Activated CD8-positive, alpha-beta memory T cell treated with anti-CD3 and anti-CD28 coated beads for 48 hours (primary cell): Measurements from ENCODE around the gene ASPM.

Experiments used
- DNase-seq, 3 experiments: peaks; one replicate each; pipeline ENCODE4 v3.0.0-alpha.2; 2020; ENCODE audit warnings: low read depth in 2 of 3, low spot score in 2 of 3

Gene ASPM

DNA sequence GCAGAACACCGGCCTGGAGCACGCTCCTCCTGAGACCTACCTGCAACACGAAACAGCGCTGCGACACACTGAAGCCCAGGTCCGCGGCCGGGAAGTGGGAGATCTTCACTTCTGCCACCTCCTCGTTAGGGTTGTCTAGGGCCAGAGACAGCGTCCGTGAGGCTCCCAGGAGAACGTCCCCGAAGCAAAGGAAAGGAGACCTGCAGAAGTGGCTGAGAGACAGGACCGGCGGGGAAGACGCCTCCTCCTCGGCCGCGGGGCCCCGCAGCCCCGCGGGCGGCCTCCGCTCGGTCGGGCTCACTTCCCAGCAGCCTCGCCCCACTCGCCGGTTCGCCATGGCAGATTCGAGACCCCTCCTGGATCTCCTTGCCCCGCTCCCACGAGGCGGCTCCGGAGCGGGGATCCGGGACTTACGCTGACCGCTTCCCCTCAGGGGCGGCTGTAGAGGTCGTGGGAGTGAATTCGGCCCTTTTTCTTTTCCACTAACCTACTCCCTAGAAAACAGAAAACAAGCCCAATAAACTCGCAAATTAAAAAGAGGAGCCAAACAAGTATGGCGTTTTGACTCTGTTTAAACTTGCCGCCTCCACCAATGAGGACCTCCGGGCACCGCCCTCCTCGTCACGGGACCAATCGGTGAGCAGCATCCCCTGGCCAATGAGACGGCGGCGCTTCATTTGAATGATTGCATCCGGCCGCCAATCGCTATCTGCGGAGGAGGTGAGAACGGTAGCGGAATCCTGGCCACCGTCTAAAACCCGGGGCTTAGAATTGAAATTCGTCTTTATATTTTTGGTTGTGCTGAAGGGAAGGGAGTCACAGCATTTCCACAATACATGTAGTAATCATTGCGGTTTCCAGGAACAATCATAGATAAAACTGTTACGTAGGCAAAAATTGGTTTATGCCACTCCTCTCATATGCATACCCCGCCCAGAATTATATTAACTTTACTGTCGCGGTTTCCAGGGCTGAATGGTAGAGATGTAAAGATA lies at the start of gene ASPM:
ASPM (minus strand) TSS at position 569 of the 995 bp plus-strand sequence; CDS start at position 337, 232 bp downstream.
- peak; percentile 67 to 85 (median 80) for DNase-seq

DNA sequence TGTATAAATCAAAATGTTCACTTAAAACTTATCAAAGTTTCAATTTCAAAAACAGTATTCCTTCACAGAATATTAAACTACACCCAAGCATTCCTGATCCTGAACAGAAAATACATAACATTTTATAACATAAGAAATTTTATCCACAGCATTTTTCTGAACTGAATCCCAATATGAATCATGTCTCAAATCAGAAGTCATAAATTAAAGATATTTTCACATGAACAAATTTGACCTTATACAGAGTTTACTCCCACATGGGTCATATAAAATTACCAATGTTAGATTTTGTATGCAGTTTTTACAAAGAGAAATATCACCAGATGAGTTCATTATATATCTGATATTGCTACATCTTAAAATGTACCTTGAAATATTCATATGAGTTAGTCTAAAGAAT lies 48.6 kb upstream of the ASPM start:
- DNase-seq, result no peak

GRCh38 chr1:197184190-197184589 lies 37.7 kb upstream of the ASPM start:
- no peak for DNase-seq

DNA sequence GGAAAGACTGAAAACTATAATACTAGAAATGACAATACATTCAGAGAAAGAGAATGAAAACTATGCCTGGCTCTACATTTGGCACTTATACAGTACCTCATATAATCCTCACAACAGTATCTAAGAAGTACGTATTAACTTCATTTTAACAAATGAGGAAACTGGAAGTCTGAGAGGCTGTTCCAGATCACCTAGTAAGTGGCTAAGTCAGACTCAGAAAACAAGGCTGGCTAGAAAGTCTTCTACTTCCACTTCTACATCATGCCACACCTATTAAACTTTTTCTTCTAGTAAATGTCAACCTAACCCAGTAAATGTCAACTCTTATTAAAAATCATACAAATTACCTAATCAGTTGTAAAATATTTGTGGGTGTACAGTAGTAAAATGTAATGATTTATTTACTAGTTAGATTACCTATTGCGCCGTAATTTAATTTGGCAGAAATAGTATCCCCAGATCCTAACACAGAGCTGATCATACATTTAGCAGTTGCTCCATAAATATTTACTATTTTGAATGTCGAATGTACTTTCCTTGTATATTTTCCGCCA lies 36.8 kb upstream of the ASPM start:
- DNase-seq, result no peak

DNA sequence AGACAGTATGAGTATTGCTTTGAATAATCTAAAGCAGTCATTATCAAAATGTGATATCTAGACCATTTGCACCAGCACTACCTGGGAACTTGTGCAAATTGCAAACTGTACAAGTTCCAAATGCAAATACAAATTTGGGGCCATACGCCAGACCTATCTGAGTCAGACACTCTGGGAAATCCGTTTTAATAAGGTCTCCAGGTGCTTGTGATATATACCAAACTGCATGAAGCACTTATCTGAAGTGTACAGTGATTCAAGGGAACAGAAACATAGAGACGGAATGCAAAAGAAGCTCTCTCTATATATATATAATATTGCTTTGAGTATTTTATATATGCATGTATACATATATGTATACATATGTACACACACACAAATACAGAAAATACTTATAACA lies 36.2 kb upstream of the ASPM start:
- no peak for DNase-seq

GRCh38 chr1:197181982-197182381 lies 35.5 kb upstream of the ASPM start:
- DNase-seq, result no peak

GRCh38 chr1:197180252-197180878 lies 33.9 kb upstream of the ASPM start:
- no peak for DNase-seq

- DNase-seq, result no peak
Observed at GRCh38 chr1:197178998-197179397, 32.5 kb upstream of the ASPM start.

DNA sequence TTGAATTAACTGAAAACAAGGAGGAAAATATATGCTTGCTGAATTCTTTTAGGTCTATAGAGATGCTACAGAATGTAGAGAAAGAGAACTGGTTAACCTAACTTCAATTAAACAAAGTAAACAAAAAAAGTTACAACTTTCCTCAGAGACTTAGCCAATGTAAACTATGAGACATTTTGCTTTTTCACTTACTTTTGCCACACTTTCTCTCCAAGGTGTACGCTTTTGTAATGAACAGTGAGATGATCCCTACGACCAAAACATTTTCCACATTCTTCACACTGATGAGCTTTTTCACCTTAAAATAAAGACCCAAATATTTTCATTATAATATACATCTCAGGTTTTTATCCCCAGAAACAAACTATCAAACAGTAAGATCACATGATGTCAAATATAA lies 28.3 kb upstream of the ASPM start:
- DNase-seq, result no peak

GRCh38 chr1:197173571-197174507 lies 27.4 kb upstream of the ASPM start:
- no peak for DNase-seq

- DNase-seq, result no peak
Observed at GRCh38 chr1:197171531-197171930, 25.1 kb upstream of the ASPM start.

- no peak for DNase-seq
Observed at GRCh38 chr1:197170538-197170937, 24.1 kb upstream of the ASPM start.

DNA sequence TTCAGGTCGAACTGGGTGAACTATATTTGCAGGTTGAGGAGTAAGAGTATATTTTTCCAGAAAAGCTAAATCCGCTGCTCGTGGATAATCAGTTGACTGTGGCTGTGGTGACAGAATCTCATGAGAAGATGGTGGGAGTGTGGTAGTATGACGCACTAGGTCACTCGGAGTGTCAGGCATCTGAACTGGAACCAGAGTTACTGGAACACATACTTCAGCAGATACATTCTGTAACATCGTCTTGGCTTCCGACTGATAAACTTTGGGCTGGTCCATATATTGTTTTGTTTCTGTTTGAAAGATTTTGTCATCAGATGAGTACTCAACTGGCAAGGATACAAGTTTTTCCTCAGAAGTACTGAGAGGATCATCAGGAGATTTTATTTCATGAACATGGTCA lies 13.0 kb upstream of the ASPM start:
- no peak for DNase-seq

DNA sequence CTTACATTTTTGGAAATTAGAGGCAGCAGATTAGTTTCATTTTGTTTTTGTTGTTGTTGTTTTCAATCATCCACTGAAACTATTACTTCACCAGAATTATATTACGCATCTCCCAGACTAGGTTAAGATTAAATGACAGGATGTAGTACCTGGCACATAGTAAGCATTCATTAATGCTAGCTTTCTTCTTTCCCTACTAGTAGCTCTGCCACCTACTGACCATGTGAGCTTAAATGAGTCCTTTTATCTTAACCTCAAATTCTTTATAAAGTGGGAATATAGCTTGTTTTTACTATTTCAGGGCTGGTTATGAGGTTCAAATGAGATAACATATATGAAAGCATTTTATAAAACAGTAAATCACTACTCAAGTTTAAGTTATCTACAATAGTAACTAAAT lies 10.2 kb upstream of the ASPM start:
- no peak for DNase-seq

DNA sequence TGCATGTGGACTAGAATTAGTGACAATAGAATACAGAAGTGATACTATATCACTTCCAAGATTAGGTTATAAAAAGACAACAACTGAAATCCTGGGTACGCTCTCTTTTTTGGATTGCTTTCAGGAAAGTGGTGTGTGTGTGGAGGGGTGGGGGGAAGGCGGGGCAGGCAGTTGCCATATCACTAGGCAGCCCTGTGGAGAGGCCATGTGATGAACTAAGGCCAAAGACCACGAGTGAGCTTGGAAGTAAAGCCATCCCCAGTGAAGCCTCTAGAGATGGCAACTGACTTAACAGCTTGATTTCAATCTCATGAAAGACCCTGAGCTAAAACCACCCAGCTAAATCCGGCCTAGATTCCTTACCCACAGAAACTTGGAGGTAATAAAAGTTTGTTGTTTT lies 6.2 kb upstream of the ASPM start:
- no peak for DNase-seq

DNA sequence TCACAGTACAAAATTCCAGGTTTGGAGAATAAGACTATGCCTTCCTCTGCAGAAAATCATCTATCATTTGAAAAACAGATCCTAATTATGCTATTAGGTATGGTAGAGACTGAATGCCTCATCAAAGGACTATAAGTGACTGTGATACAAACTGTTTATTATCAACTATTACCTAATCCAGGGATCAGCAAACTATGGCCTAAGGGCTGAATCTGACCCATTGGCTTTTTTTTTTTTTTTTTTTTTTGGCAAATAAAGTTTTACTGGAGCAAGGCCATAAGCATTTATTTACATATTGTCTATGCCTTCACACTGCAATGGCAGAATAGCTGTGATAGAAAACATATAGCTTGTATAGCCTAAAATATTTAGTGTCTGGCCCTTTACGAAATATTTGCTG lies 4.7 kb upstream of the ASPM start:
- no peak for DNase-seq

- no peak for DNase-seq
Observed at GRCh38 chr1:197150336-197151005, 4.0 kb upstream of the ASPM start.

DNA sequence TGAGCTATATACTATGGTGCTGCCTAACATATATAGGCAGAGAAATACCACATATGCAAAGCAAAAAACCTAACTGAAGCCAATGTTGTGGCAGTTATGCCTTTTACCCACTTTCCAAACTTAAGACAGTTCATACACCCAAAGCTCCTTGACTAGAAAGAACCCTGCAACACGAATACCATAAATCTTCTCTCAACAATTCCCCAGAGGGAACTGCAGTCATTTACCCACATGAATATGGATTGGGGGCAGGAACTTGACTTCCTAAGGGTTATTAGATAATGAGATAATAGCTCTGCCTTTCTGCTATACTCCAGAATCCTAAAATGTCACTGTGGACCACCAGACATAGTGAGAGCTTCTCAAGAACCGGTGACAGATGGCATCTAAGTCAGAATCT lies 2.9 kb upstream of the ASPM start:
- no peak for DNase-seq

- DNase-seq, result no peak
Observed at GRCh38 chr1:197145446-197146024, 934 bp downstream of the ASPM start.
